ENCODE data around the gene OPTC.

DNA sequence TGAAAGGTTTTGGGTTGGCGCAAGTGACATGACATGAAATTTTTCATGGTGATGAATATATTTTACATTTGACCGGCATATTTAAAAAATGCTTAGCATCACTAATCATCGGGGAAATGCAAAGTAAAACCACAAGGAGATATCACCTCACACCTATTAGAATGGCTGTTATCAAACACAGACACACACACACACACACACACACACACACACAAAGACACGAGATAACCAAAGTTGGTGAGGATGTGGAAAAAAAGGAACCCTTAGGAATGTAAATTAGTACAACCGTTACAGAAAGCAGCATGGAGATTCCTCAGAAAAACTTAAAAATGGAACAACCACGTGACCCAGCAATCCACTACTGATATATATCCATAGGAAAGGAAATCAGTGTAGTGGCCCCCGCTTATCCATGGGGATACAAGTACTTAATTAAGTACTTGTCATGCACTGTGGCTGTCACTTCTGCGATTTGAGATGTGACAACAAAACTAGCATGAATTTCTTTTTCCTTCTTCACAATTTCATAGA lies 34.2 kb upstream of the OPTC start:
- TF ChIP-seq ZNF174 (tag by site-specific recombination; IDR thresholded peaks at IDR 0.05): no peak
- no peak for TF ChIP-seq ZNF239 (tag by site-specific recombination; IDR thresholded peaks at IDR 0.05)
- TF ChIP-seq ZNF76 (tag by site-specific recombination; IDR thresholded peaks at IDR 0.05; ENCODE audit: borderline replicate concordance, low read depth): no peak
- no peak for TF ChIP-seq ZNF114 (tag by site-specific recombination; IDR thresholded peaks at IDR 0.05)
- no peak for TF ChIP-seq ZNF629 (tag by site-specific recombination; IDR thresholded peaks at IDR 0.05)
- TF ChIP-seq ZNF274 (IDR thresholded peaks at IDR 0.05; ENCODE audit: low read length): no peak
- no peak for TF ChIP-seq ZNF274 (tag by site-specific recombination; IDR thresholded peaks at IDR 0.05; ENCODE audit: borderline replicate concordance)
